Activated CD8-positive, alpha-beta T cell treated with anti-CD3 and anti-CD28 coated beads for 36 hours (primary cell): Measurements from ENCODE around the gene CAPN5. TPM values are rescaled to one million over a fixed set of nuclear protein-coding genes. Genes with fewer than 3 reads are reported as not detected.
"Not testable (repeated sequence)": the region's sequence is repeated elsewhere in the genome, so short reads cannot be mapped to it uniquely, and the experiment has no call there.

Source experiments
- ATAC-seq: fragments of 200-7000 bp; cut with Tn5 transposase; one replicate; pipeline ENCODE4 v1.10.0; 2021; ENCODE audit warnings: mild to moderate bottlenecking, moderate library complexity
- CTCF ChIA-PET: fragments of 350-600 bp; sonication (Branson Sonifier 250); formaldehyde crosslinking; loops from one replicate; lab custom pipeline; 2021; ENCODE audit warnings: antibody characterized with exemption; lab: Charles Lee
- POLR2A ChIA-PET: fragments of 350-600 bp; sonication (Branson Sonifier 250); formaldehyde crosslinking; loops from one replicate; lab custom pipeline; 2021; ENCODE audit warnings: antibody characterized with exemption; lab: Charles Lee
- DNase-seq: peaks from one replicate; pipeline ENCODE4 v3.0.0-alpha.2; 2020
- H3K27ac Mint-ChIP-seq: one replicate; pipeline ENCODE4 v1.8.0; 2021; ENCODE audit warnings: mild to moderate bottlenecking, mixed read lengths
- H3K27me3 Mint-ChIP-seq: one replicate; pipeline ENCODE4 v1.8.0; 2021; ENCODE audit warnings: mixed read lengths
- H3K36me3 Mint-ChIP-seq: one replicate; pipeline ENCODE4 v1.8.0; 2021; ENCODE audit warnings: low read depth, mixed read lengths
- H3K4me1 Mint-ChIP-seq: one replicate; pipeline ENCODE4 v1.8.0; 2021; ENCODE audit warnings: low read depth, mixed read lengths
- H3K4me3 Mint-ChIP-seq: one replicate; pipeline ENCODE4 v1.8.0; 2021; ENCODE audit warnings: mild to moderate bottlenecking, moderate library complexity, mixed read lengths
- H3K9me3 Mint-ChIP-seq: one replicate; pipeline ENCODE4 v1.8.0; 2021; ENCODE audit warnings: mixed read lengths
- intact Hi-C: fragments of 100-400 bp; cut with micrococcal nuclease; formaldehyde crosslinking; loops from one replicate; pipeline ENCODE4 v1.10.0; 2022
- total RNA-seq, 2 experiments: library from RNA; stranded (reverse); gene quantifications; one replicate each; pipeline ENCODE4 v1.2.3, GENCODE V29; 2021
- TF ChIP-seq, protein P1 (sequence below): fragments of 200-600 bp; IDR thresholded peaks from one replicate; pipeline ENCODE4 v1.8.0; 2022; ENCODE audit warnings: antibody characterized with exemption, mild to moderate bottlenecking

Gene CAPN5
- total RNA-seq, 2 experiments from 2014 or later, result 1.6 to 2.2 TPM

DNA sequence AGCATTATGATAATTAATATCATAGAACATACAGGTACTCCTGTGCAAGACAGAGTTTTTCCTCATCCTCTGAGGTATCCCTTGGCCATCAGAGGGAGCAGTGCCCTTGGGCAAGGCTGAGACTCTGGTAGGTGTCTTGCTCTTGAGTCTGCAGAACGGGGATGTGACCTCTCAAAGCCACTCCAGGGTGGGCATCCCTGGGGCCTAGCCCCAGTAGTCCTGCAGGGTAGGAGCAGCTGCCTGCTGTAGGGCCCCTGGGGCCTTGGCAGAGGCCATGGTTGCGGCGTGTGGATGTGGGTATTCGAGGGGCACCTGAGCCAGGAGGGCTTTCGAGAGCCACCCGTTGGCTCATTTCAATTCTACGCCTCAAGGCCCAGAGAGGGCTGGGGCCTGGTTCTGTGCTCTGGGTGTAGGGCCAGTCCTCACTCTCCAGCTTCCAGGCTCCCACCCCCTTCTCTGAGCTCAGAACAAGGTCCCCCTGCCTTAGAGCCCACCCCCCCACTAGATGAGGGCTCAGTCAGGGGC lies 28.1 kb downstream of the CAPN5 start:
- H3K4me1 Mint-ChIP-seq, result peaks cover 5% of the 10 kb centered on the region
- no peak overlapping the region for H3K27ac Mint-ChIP-seq
- ChIA-PET POLR2A (interaction anchor here (1.4 kb wide), 1 partner anchor 12 kb away, joined by 3 read pairs; no protein-coding TSS in a partner anchor), CTCF (interaction anchor here (0.6 to 2.0 kb wide), 5 partner anchors 29 to 175 kb away, joined by 3 to 8 read pairs (median 4); no protein-coding TSS in a partner anchor)
- intact Hi-C loops, result loop anchor here (5.0 to 10.0 kb wide), 2 partner anchors 48 to 290 kb away; no protein-coding TSS in a partner anchor
- TF ChIP-seq, protein P1, sequence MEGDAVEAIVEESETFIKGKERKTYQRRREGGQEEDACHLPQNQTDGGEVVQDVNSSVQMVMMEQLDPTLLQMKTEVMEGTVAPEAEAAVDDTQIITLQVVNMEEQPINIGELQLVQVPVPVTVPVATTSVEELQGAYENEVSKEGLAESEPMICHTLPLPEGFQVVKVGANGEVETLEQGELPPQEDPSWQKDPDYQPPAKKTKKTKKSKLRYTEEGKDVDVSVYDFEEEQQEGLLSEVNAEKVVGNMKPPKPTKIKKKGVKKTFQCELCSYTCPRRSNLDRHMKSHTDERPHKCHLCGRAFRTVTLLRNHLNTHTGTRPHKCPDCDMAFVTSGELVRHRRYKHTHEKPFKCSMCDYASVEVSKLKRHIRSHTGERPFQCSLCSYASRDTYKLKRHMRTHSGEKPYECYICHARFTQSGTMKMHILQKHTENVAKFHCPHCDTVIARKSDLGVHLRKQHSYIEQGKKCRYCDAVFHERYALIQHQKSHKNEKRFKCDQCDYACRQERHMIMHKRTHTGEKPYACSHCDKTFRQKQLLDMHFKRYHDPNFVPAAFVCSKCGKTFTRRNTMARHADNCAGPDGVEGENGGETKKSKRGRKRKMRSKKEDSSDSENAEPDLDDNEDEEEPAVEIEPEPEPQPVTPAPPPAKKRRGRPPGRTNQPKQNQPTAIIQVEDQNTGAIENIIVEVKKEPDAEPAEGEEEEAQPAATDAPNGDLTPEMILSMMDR, result no peak
- no peaks in the 10 kb centered on the region for H3K27me3 Mint-ChIP-seq
- no peak overlapping the region for H3K4me3 Mint-ChIP-seq
- DNase-seq (no peak), ATAC-seq (no peak)
- no peaks in the 10 kb centered on the region for H3K36me3 Mint-ChIP-seq
- no peaks in the 10 kb centered on the region for H3K9me3 Mint-ChIP-seq

DNA sequence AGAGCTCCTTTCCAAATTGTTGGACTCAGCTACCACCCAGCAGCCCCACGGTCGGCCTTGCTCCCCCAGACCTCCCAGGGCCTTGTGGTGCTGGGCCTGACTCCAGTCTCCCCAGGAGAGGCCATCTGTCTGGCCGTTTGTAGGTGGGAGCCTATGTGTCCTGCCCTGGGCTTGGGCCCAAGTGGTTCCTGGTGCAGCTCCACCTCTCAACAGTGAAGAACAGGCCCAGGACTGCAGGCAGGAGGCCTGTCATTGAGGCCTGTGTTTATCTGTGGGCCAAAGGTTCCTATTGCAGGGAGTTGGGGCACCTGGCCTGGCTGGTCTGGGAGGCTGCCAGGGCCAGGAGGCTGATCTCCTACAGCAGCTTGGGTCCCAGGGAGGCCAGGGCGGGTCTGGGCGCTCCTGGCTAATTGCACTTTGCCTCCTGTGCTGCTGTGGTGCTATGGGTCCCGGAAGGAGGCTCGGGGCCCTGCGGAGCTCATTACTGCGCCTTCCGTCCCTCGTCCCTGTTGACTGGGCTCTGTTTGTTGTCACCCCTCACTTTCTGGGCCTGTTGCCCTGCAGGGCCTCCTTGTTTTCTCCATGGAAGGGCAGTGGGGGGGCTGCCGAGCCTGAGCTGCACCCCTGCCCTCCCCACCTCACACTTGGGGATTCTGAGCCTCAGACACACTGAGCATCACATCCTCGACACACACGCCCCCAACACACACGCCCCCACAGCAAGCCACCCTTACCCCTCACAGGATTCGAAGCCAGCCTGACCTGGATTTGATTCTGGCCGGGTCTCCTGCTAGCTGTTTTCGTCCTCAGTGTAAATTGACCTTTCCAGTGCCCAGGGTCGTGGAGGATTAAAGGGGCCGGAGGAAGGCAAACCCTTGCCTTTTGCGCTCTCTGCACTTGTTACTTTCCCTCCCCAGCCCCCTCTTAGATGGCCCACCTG lies 29.1 kb downstream of the CAPN5 start:
- no peaks in the 10 kb centered on the region for H3K27me3 Mint-ChIP-seq
- no peaks in the 10 kb centered on the region for H3K9me3 Mint-ChIP-seq
- H3K4me1 Mint-ChIP-seq, result peaks cover 3% of the 10 kb centered on the region
- H3K27ac Mint-ChIP-seq, result no peak overlapping the region
- CTCF ChIA-PET, result interaction anchor here (1.0 to 2.0 kb wide), 4 partner anchors 31 to 176 kb away, joined by 3 to 8 read pairs (median 3); no protein-coding TSS in a partner anchor
- DNase-seq (no peak), ATAC-seq (no peak)
- no peak overlapping the region for H3K4me3 Mint-ChIP-seq
- TF ChIP-seq, protein P1, result no peak
- intact Hi-C loops, result loop anchor here (10.0 kb wide), 1 partner anchor 291 kb away; no protein-coding TSS in a partner anchor
- no peaks in the 10 kb centered on the region for H3K36me3 Mint-ChIP-seq
- POLR2A ChIA-PET, result interaction anchor here (1.4 kb wide), 1 partner anchor 11 kb away, joined by 3 read pairs; no protein-coding TSS in a partner anchor

DNA sequence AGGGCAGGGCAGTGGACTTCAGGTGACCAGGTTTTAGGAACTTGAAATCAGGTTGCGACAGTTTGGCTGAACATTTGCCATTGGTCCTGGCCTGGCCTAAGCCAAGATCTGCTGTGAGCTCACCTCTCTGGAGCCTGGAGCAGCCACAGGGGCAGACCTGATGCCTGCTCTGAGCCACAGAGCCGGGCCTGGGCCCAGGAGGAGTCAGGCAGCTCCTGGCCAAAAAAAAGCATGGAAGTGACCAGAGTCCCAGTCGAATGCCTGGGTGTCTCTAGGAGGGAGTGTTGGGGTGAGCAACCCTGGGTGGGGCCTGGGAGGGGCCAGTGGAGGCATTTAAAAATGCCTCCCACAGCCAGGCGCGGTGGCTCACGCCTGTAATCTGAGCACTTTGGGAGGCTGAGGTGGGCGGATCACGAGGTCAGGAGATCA lies 29.8 kb downstream of the CAPN5 start:
- H3K9me3 Mint-ChIP-seq, result no peaks in the 10 kb centered on the region
- TF ChIP-seq, protein P1, result no peak
- no peak for ATAC-seq
- no peaks in the 10 kb centered on the region for H3K36me3 Mint-ChIP-seq
- intact Hi-C loops, result loop anchor here (10.0 kb wide), 1 partner anchor 292 kb away; no protein-coding TSS in a partner anchor
- ChIA-PET POLR2A (no interaction called here), CTCF (interaction anchor here (1.1 to 2.0 kb wide), 2 partner anchors 51 to 177 kb away, joined by 3 to 8 read pairs; no protein-coding TSS in a partner anchor)
- H3K4me3 Mint-ChIP-seq, result no peak overlapping the region
- H3K27ac Mint-ChIP-seq, result no peak overlapping the region
- no peak for DNase-seq
- no peaks in the 10 kb centered on the region for H3K27me3 Mint-ChIP-seq
- no peaks in the 10 kb centered on the region for H3K4me1 Mint-ChIP-seq

DNA sequence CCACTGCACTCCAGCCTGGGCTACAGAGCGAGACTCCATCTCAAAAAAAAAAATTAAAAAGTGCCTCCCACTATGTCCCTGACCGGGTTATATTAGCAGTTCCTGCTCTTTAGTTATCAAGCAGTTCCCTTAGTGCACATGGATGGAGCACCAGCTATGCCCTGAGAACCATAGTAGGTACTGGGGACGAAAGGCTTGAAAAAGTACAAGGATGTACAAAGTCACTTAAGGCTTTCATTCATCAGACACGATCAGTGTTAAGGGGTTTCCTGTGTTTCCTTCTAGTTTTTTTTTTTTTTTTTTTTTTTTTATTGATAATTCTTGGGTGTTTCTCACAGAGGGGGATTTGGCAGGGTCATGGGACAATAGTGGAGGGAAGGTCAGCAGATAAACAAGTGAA lies 30.4 kb downstream of the CAPN5 start:
- POLR2A ChIA-PET, H3K9me3 Mint-ChIP-seq, H3K27ac Mint-ChIP-seq, ATAC-seq, H3K4me1 Mint-ChIP-seq, H3K4me3 Mint-ChIP-seq, DNase-seq, H3K27me3 Mint-ChIP-seq, H3K36me3 Mint-ChIP-seq: not testable (repeated sequence)
- CTCF ChIA-PET, result interaction anchor here (1.1 kb wide), 1 partner anchor 52 kb away, joined by 3 read pairs; no protein-coding TSS in a partner anchor
- intact Hi-C loops, result loop anchor here (10.0 kb wide), 1 partner anchor 292 kb away; no protein-coding TSS in a partner anchor
